ENCODE data around the gene KLF5. TPM values are rescaled to one million over a fixed set of nuclear protein-coding genes. Genes with fewer than 3 reads are reported as not detected.

KLF5 gene
- total RNA-seq, 1 experiment from 2014 or later = 2.2 TPM

DNA sequence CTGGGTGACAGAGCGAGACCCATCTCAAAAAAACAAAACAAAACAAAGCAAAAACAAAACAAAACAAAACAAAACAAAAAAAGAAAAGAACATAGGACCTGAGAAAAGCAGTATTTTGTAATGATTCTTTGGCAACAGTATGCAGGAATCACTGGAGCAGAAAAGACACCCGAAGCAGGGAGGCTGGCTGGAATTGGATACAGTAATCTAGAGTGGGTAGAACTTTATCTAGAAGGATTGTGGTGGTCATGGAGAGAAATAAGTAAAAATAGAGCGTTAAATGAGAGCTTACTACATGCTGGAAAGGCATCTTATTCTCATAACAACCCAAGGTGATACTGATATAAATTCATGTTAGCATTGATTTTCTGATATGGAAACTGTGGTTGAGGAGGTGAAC lies 51.2 kb downstream of the KLF5 start:
- Histone ChIP-seq H4K5ac (ENCODE audit: insufficient read length, low read depth, low read length) (no peak overlapping the region), H3K23ac (ENCODE audit: insufficient read length, low read depth, low read length) (no peak overlapping the region), H3K56ac (ENCODE audit: insufficient read length, low read depth, low read length) (no peak overlapping the region), H2BK12ac (ENCODE audit: insufficient read length, low read depth, low read length) (no peak overlapping the region), H3K9me3 (ENCODE audit: control insufficient read depth, low read depth, low read length) (no peaks in the 10 kb centered on the region), H4K91ac (ENCODE audit: insufficient read length, low read depth, low read length) (no peak overlapping the region), H3K27me3 (ENCODE audit: insufficient read depth, low read length) (no peaks in the 10 kb centered on the region), H3K79me2 (ENCODE audit: insufficient read depth, low read length) (no peaks in the 10 kb centered on the region), H3K4me1 (ENCODE audit: insufficient read depth, low read length) (no peaks in the 10 kb centered on the region), H2BK15ac (ENCODE audit: low read depth, low read length) (no peak overlapping the region), H3K27ac (ENCODE audit: insufficient read length, low read depth, low read length) (no peak overlapping the region), H3T11ph (ENCODE audit: low read length) (no peak overlapping the region), H3K4ac (ENCODE audit: low read depth, low read length) (no peak overlapping the region), H3K14ac (ENCODE audit: insufficient read depth, low read length) (no peak overlapping the region), H3K79me1 (ENCODE audit: insufficient read depth, low read depth, low read length, poor library complexity, severe bottlenecking) (no peaks in the 10 kb centered on the region), H2BK120ac (ENCODE audit: low read depth, low read length, poor library complexity, severe bottlenecking) (no peak overlapping the region), H2AFZ (ENCODE audit: low read length) (no peak overlapping the region), H4K20me1 (ENCODE audit: control insufficient read depth, insufficient read depth, insufficient read length) (no peaks in the 10 kb centered on the region), H2AK5ac (ENCODE audit: insufficient read length, low read length) (no peak overlapping the region), H2BK20ac (ENCODE audit: low read depth, low read length, poor library complexity, severe bottlenecking) (no peak overlapping the region), H3K9ac (ENCODE audit: extremely low read depth, insufficient read length, low read length) (no peak overlapping the region), H4K8ac (replicated peaks; ENCODE audit: insufficient read length, low read depth, low read length) (no peak overlapping the region), H3K18ac (ENCODE audit: insufficient read length, low read depth, low read length) (no peak overlapping the region), H3K4me2 (ENCODE audit: insufficient read depth, insufficient read length, low read length) (no peak overlapping the region), H3K23me2 (ENCODE audit: insufficient read length, low read depth, low read length, poor library complexity, severe bottlenecking) (no peaks in the 10 kb centered on the region), H2BK5ac (ENCODE audit: insufficient read length, low read length) (no peak overlapping the region)
- Mint-ChIP-seq H3K9me3 (peaks cover 0 to 4% of the 10 kb centered on the region in 2 experiments; a peak in 1 of 5 replicates), H3K27me3 (ENCODE audit: low read depth) (no peaks in the 10 kb centered on the region), H3K4me3 (no peak overlapping the region), H3K36me3 (ENCODE audit: insufficient read depth in 1 of 3, low read depth in 3 of 3) (no peaks in the 10 kb centered on the region; a peak in 2 of 7 replicates), H3K27ac (no peak overlapping the region), H3K4me1 (peaks cover 4 to 7% of the 10 kb centered on the region in 2 experiments; a peak in 2 of 4 replicates)
- no CpG with 5 or more reads among the region's 3 CpGs for WGBS (ENCODE audit: extremely low coverage, insufficient read length, low lambda C conversion rate)
- TF ChIP-seq, protein P1, sequence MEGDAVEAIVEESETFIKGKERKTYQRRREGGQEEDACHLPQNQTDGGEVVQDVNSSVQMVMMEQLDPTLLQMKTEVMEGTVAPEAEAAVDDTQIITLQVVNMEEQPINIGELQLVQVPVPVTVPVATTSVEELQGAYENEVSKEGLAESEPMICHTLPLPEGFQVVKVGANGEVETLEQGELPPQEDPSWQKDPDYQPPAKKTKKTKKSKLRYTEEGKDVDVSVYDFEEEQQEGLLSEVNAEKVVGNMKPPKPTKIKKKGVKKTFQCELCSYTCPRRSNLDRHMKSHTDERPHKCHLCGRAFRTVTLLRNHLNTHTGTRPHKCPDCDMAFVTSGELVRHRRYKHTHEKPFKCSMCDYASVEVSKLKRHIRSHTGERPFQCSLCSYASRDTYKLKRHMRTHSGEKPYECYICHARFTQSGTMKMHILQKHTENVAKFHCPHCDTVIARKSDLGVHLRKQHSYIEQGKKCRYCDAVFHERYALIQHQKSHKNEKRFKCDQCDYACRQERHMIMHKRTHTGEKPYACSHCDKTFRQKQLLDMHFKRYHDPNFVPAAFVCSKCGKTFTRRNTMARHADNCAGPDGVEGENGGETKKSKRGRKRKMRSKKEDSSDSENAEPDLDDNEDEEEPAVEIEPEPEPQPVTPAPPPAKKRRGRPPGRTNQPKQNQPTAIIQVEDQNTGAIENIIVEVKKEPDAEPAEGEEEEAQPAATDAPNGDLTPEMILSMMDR (conservative IDR thresholded peaks at IDR 0.05) = no peak
- no peak for DNase-seq

All from H9 (cell line).